Epithelial cell of esophagus (primary cell): ENCODE measurements around the gene ASF1B.

Experiments
- DNase-seq: peaks from one replicate; pipeline ENCODE4 v3.0.0; 2010; ENCODE audit warnings: low read depth
- H3K4me3 ChIP-seq: 2 replicates; pipeline ENCODE4 v1.5.1; 2011; ENCODE audit warnings: mild to moderate bottlenecking, low read length, control low read depth
- TF ChIP-seq, protein P1 (sequence below): IDR thresholded peaks from 2 replicates; pipeline ENCODE4 v1.5.1; 2011; ENCODE audit warnings: low read depth, mild to moderate bottlenecking, low read length, control low read depth, inconsistent platforms; ENCODE audit not compliant: insufficient read depth; ENCODE audit errors: missing control alignments

The ASF1B gene

DNA sequence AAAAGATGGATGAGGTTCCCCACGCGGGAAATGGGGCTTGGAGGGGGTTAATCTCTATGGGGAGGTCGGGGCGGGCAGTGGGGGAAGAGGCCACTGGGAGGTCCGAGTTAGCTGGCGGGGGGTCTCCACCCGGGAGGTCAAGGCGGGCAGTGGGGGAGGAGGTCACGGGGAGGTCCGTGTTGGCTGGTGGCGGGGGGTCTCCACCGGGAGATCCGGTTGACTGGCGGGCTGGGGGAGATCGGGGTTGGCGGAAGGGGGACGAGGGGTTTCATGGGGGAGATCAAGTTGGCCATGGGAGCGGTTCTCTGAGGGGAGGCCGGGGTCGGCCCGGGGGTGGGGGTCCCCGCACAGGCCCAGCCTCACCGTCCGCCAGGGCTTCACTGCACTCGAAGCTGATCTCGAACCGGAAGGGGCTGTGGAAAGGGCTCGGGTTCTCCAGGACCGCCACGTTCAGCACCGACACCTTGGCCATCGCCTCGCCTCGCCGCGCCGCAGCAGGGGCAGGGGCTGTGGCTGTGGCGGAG lies 342 bp downstream of the ASF1B start:
- TF ChIP-seq, protein P1, sequence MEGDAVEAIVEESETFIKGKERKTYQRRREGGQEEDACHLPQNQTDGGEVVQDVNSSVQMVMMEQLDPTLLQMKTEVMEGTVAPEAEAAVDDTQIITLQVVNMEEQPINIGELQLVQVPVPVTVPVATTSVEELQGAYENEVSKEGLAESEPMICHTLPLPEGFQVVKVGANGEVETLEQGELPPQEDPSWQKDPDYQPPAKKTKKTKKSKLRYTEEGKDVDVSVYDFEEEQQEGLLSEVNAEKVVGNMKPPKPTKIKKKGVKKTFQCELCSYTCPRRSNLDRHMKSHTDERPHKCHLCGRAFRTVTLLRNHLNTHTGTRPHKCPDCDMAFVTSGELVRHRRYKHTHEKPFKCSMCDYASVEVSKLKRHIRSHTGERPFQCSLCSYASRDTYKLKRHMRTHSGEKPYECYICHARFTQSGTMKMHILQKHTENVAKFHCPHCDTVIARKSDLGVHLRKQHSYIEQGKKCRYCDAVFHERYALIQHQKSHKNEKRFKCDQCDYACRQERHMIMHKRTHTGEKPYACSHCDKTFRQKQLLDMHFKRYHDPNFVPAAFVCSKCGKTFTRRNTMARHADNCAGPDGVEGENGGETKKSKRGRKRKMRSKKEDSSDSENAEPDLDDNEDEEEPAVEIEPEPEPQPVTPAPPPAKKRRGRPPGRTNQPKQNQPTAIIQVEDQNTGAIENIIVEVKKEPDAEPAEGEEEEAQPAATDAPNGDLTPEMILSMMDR, result no peak
- no peak for DNase-seq

GRCh38 chr19:14135355-14135754 lies 1.0 kb downstream of the ASF1B start:
- no peak for DNase-seq
- TF ChIP-seq, protein P1, result no peak
- peak overlapping the region; percentile 68 for H3K4me3 ChIP-seq

More for the DNA sequence above, 342 bp downstream of the ASF1B start:
- peak overlapping the region; percentile 68 for H3K4me3 ChIP-seq

- no peak overlapping the region for H3K4me3 ChIP-seq
- TF ChIP-seq, protein P1, result no peak
- DNase-seq, result no peak
Observed at GRCh38 chr19:14127929-14128509, 8.4 kb downstream of the ASF1B start.

DNA sequence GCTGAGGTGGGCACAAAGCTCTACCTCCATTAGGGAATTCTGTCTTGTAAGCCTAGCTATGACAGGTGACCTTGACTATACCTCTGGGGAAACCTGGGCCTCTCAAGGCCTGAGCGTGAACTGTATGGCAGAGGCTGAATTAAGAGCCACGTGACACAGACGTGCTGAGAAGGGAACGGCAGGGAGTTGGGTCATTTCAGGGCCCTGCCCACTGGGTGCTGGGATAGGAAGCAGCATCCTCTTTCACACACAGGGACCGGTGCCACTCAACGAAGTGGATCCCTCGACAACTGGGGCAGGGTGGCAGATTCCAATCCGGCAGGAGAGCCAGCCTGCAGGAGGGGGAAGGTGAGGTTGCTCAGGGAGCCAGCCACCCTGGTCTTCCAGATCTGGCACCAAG lies 9.2 kb downstream of the ASF1B start:
- TF ChIP-seq, protein P1, result no peak
- no peak for DNase-seq
- no peak overlapping the region for H3K4me3 ChIP-seq

- H3K4me3 ChIP-seq, result no peak overlapping the region
- TF ChIP-seq, protein P1, result no peak
- DNase-seq, result no peak
Observed at GRCh38 chr19:14122924-14123323, 13.5 kb downstream of the ASF1B start.

GRCh38 chr19:14120497-14120780 lies 15.9 kb downstream of the ASF1B start:
- no peak overlapping the region for H3K4me3 ChIP-seq
- TF ChIP-seq, protein P1, result no peak

More at GRCh38 chr19:14120497-14120780, 15.9 kb downstream of the ASF1B start:
- DNase-seq, result no peak
